HCT116 (cell line): Measurements from ENCODE around the gene CFC1.
"Not testable (repeated sequence)": the region's sequence is repeated elsewhere in the genome, so short reads cannot be mapped to it uniquely, and the experiment has no call there.

Experiments used
- EGR1 ChIP-seq: IDR thresholded peaks from 2 replicates; pipeline ENCODE4 v1.6.1; 2012; ENCODE audit warnings: low read depth
- MAX ChIP-seq: IDR thresholded peaks from 2 replicates; pipeline ENCODE4 v1.6.1; 2012
- TF ChIP-seq, protein P1 (sequence below), 3 experiments: fragments of 200-600 bp in 1 of 3; sonication (generic) in 1 of 3; IDR thresholded peaks in 2 of 3; conservative IDR thresholded peaks in 1 of 3; 2 replicates each; pipeline ENCODE4 v1.5.1; 2012 to 2017; ENCODE audit warnings: low read depth in 2 of 3, low read length in 2 of 3, antibody characterized with exemption in 1 of 3, borderline replicate concordance in 1 of 3, control low read depth in 1 of 3, mild to moderate bottlenecking in 1 of 3, mixed read lengths in 1 of 3, mixed run types in 1 of 3, moderate library complexity in 1 of 3; ENCODE audit not compliant: insufficient read depth in 1 of 3

DNA sequence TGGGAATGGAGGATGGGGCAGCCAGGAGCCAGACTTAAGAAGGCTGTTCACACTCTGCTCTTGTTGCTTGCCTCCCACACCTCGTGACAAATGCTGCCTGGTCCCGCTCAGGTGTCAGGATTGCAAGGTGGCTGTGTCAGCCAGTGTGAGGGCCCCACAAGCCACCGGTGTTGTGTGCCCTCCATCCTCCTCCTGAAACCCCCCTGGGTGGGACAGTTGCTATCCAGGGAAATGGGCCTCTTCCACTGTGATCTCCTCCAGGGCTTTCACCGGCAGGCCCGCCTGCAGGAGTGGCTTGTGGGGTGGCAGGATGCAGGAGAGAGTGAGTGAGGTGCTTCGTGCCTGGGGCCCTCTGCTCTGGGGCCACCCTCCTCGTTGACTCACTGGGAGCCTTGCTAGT lies 16.4 kb downstream of the CFC1 start:
- TF ChIP-seq, protein P1, sequence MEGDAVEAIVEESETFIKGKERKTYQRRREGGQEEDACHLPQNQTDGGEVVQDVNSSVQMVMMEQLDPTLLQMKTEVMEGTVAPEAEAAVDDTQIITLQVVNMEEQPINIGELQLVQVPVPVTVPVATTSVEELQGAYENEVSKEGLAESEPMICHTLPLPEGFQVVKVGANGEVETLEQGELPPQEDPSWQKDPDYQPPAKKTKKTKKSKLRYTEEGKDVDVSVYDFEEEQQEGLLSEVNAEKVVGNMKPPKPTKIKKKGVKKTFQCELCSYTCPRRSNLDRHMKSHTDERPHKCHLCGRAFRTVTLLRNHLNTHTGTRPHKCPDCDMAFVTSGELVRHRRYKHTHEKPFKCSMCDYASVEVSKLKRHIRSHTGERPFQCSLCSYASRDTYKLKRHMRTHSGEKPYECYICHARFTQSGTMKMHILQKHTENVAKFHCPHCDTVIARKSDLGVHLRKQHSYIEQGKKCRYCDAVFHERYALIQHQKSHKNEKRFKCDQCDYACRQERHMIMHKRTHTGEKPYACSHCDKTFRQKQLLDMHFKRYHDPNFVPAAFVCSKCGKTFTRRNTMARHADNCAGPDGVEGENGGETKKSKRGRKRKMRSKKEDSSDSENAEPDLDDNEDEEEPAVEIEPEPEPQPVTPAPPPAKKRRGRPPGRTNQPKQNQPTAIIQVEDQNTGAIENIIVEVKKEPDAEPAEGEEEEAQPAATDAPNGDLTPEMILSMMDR (IDR thresholded peaks at IDR 0.05 in 2 of 3, conservative IDR thresholded peaks at IDR 0.05 in 1 of 3; ENCODE audit: borderline replicate concordance in 1 of 3, insufficient read depth in 1 of 3, low read depth in 2 of 3, low read length in 2 of 3) = not testable (repeated sequence)
- not testable (repeated sequence) for TF ChIP-seq EGR1, MAX
